Measurements from ENCODE around the gene ELL2.

DNA sequence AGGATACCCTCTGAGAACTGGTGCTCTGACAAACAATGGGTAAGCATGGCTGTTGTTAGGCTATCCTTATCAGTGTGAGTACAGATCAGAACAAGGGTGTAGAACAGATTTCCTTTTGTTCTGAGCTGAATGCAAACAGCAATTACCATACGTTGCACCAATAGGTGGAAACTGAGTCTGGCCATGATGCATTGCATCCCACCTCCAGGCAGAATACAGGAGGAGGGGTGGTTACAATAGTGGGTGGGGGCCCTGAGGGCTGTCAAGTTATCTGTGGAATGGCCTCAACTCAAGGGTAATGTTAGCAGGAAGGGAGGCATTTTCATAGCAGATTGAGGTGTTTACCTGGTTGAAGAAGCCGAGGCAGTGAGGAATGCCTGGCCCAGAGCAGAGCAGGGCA is 84.9 kb downstream of the ELL2 start:
- TF ChIP-seq, protein P1, sequence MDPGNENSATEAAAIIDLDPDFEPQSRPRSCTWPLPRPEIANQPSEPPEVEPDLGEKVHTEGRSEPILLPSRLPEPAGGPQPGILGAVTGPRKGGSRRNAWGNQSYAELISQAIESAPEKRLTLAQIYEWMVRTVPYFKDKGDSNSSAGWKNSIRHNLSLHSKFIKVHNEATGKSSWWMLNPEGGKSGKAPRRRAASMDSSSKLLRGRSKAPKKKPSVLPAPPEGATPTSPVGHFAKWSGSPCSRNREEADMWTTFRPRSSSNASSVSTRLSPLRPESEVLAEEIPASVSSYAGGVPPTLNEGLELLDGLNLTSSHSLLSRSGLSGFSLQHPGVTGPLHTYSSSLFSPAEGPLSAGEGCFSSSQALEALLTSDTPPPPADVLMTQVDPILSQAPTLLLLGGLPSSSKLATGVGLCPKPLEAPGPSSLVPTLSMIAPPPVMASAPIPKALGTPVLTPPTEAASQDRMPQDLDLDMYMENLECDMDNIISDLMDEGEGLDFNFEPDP (CRISPR knock-in tag; conservative IDR thresholded peaks at IDR 0.05), result no peak
- TF ChIP-seq, protein P2, sequence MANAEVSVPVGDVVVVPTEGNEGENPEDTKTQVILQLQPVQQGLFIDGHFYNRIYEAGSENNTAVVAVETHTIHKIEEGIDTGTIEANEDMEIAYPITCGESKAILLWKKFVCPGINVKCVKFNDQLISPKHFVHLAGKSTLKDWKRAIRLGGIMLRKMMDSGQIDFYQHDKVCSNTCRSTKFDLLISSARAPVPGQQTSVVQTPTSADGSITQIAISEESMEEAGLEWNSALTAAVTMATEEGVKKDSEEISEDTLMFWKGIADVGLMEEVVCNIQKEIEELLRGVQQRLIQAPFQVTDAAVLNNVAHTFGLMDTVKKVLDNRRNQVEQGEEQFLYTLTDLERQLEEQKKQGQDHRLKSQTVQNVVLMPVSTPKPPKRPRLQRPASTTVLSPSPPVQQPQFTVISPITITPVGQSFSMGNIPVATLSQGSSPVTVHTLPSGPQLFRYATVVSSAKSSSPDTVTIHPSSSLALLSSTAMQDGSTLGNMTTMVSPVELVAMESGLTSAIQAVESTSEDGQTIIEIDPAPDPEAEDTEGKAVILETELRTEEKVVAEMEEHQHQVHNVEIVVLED (CRISPR knock-in tag; IDR thresholded peaks at IDR 0.05; ENCODE audit: borderline replicate concordance), result no peak

Measured in HepG2 (cell line).